Hepatocyte (in vitro differentiated cells): Measurements from ENCODE around the gene MUC2. TPM values are rescaled to one million over a fixed set of nuclear protein-coding genes. Genes with fewer than 3 reads are reported as not detected.

ENCODE experiments used
- DNase-seq: peaks from one replicate; pipeline ENCODE4 v3.0.0-alpha.2; 2016; ENCODE audit warnings: low spot score
- H2AFZ ChIP-seq: fragments of 200-600 bp; sonication (generic); 2 replicates; pipeline ENCODE4 v1.6.0; 2016; ENCODE audit warnings: antibody characterized with exemption, mild to moderate bottlenecking
- H3K27ac ChIP-seq: fragments of 200-600 bp; sonication (generic); 2 replicates; pipeline ENCODE4 v1.5.1; 2016; ENCODE audit warnings: mild to moderate bottlenecking
- H3K27me3 ChIP-seq: fragments of 200-600 bp; sonication (generic); 2 replicates; pipeline ENCODE4 v1.6.1; 2016
- H3K36me3 ChIP-seq: fragments of 200-600 bp; sonication (generic); replicated peaks from 2 replicates; pipeline ENCODE4 v1.5.1; 2016; ENCODE audit warnings: low read depth; ENCODE audit not compliant: insufficient read depth
- H3K4me1 ChIP-seq: fragments of 200-600 bp; sonication (generic); 2 replicates; pipeline ENCODE4 v1.5.1; 2016; ENCODE audit warnings: mild to moderate bottlenecking, moderate library complexity; ENCODE audit not compliant: insufficient read depth
- H3K4me2 ChIP-seq: fragments of 200-600 bp; sonication (generic); 2 replicates; pipeline ENCODE4 v1.6.0; 2016
- H3K4me3 ChIP-seq: fragments of 200-600 bp; sonication (generic); 2 replicates; pipeline ENCODE4 v1.5.1; 2016; ENCODE audit warnings: mild to moderate bottlenecking
- H3K79me2 ChIP-seq: fragments of 200-600 bp; sonication (generic); 2 replicates; pipeline ENCODE4 v1.6.0; 2017; ENCODE audit warnings: mild to moderate bottlenecking
- H3K9me2 ChIP-seq: fragments of 200-600 bp; sonication (generic); replicated peaks from 2 replicates; pipeline ENCODE4 v1.6.0; 2017; ENCODE audit warnings: mild to moderate bottlenecking; ENCODE audit not compliant: insufficient read depth
- H3K9me3 ChIP-seq: fragments of 200-600 bp; sonication (generic); 2 replicates; pipeline ENCODE4 v1.5.1; 2016; ENCODE audit warnings: low read depth, mild to moderate bottlenecking
- H4K20me1 ChIP-seq: fragments of 200-600 bp; sonication (generic); 2 replicates; pipeline ENCODE4 v1.6.0; 2016; ENCODE audit warnings: mild to moderate bottlenecking; ENCODE audit not compliant: insufficient read depth, poor library complexity, severe bottlenecking
- CTCF ChIP-seq: fragments of 200-600 bp; sonication (generic); IDR thresholded peaks from 2 replicates; pipeline ENCODE4 v1.5.1; 2016; ENCODE audit warnings: antibody characterized with exemption, mild to moderate bottlenecking; ENCODE audit not compliant: poor library complexity
- EZH2 ChIP-seq: fragments of 200-600 bp; sonication (generic); IDR thresholded peaks from 2 replicates; pipeline ENCODE4 v1.6.1; 2016; ENCODE audit warnings: antibody characterized with exemption, mild to moderate bottlenecking, borderline replicate concordance
- EZH2phosphoT487 ChIP-seq: fragments of 200-600 bp; sonication (generic); IDR thresholded peaks from one replicate; pipeline ENCODE4 v1.6.1; 2018; ENCODE audit warnings: antibody characterized with exemption, mild to moderate bottlenecking, low read depth, moderate library complexity; ENCODE audit not compliant: unreplicated experiment, severe bottlenecking
- WGBS: methylation state at CpG from one replicate; pipeline ENCODE4 v1.1.6; 2016; ENCODE audit warnings: low lambda C conversion rate; ENCODE audit errors: missing lambda C conversion rate; 5-methylcytosine and 5-hydroxymethylcytosine counted together
- polyA plus RNA-seq: library from polyadenylated mRNA; unstranded; fragments of >200 nt; fragmentation: Nextera tagmentation; extraction: Ambion mirVana; gene quantifications from 2 replicates; pipeline ENCODE4 v1.2.1, GENCODE V29; 2016
- total RNA-seq: library from RNA; depleted of rRNA; stranded (reverse); fragments of >200 nt; gene quantifications from 2 replicates; pipeline ENCODE4 v1.2.3, GENCODE V29; 2014

Gene MUC2
- total and polyA plus RNA-seq, 2 experiments from 2014 or later: 0.77 to 6.7 TPM

- Histone ChIP-seq H3K4me3 (no peak overlapping the region), H3K36me3 (no peaks in the 10 kb centered on the region), H3K79me2 (no peaks in the 10 kb centered on the region), H3K4me2 (no peak overlapping the region), H3K9me3 (no peaks in the 10 kb centered on the region), H3K9me2 (no peaks in the 10 kb centered on the region), H3K4me1 (no peaks in the 10 kb centered on the region), H3K27ac (no peak overlapping the region), H3K27me3 (no peaks in the 10 kb centered on the region), H4K20me1 (no peaks in the 10 kb centered on the region), H2AFZ (no peak overlapping the region)
- WGBS: 94% methylated on average over 14 of the region's 14 CpGs
- no peak for TF ChIP-seq EZH2phosphoT487
- TF ChIP-seq EZH2: no peak
- no peak for TF ChIP-seq CTCF
- DNase-seq: no peak
These were observed 46.1 kb upstream of the MUC2 start for GRCh38 chr11:1028616-1029015.

- Histone ChIP-seq H2AFZ (no peak overlapping the region), H3K79me2 (no peaks in the 10 kb centered on the region), H3K4me3 (no peak overlapping the region), H3K4me1 (no peaks in the 10 kb centered on the region), H3K36me3 (no peaks in the 10 kb centered on the region), H3K4me2 (no peak overlapping the region), H3K27ac (no peak overlapping the region), H3K9me3 (no peaks in the 10 kb centered on the region), H4K20me1 (no peaks in the 10 kb centered on the region), H3K27me3 (no peaks in the 10 kb centered on the region), H3K9me2 (no peaks in the 10 kb centered on the region)
- 89% methylated on average over 21 of the region's 25 CpGs for WGBS
- no peak for TF ChIP-seq EZH2phosphoT487
- no peak for DNase-seq
These were observed 45.6 kb upstream of the MUC2 start for GRCh38 chr11:1029051-1029450.

- no peaks in the 10 kb centered on the region for H4K20me1 ChIP-seq
- no peak overlapping the region for H3K4me3 ChIP-seq
- no peaks in the 10 kb centered on the region for H3K9me2 ChIP-seq
- no peak overlapping the region for H3K4me2 ChIP-seq
- no peaks in the 10 kb centered on the region for H3K36me3 ChIP-seq
- 81% methylated on average over 12 of the region's 16 CpGs for WGBS
- no peak overlapping the region for H3K27ac ChIP-seq
- no peak overlapping the region for H2AFZ ChIP-seq
- no peaks in the 10 kb centered on the region for H3K27me3 ChIP-seq
- TF ChIP-seq EZH2phosphoT487 (no peak), CTCF (no peak), EZH2 (no peak)
- H3K79me2 ChIP-seq: no peaks in the 10 kb centered on the region
- no peak for DNase-seq
- H3K4me1 ChIP-seq: no peaks in the 10 kb centered on the region
- no peaks in the 10 kb centered on the region for H3K9me3 ChIP-seq
These were observed 45.0 kb upstream of the MUC2 start for GRCh38 chr11:1029654-1030053.

GRCh38 chr11:1030086-1030485, 44.6 kb upstream of the MUC2 start:
- Histone ChIP-seq H3K36me3 (no peaks in the 10 kb centered on the region), H3K27ac (no peak overlapping the region), H3K9me3 (no peaks in the 10 kb centered on the region), H3K4me2 (no peak overlapping the region), H3K79me2 (no peaks in the 10 kb centered on the region), H3K27me3 (no peaks in the 10 kb centered on the region), H2AFZ (no peak overlapping the region), H3K4me1 (no peaks in the 10 kb centered on the region), H3K9me2 (no peaks in the 10 kb centered on the region), H3K4me3 (no peak overlapping the region), H4K20me1 (no peaks in the 10 kb centered on the region)
- TF ChIP-seq CTCF: no peak
- TF ChIP-seq EZH2: no peak
- TF ChIP-seq EZH2phosphoT487: no peak
- 80% methylated on average over 1 of the region's 16 CpGs for WGBS
- DNase-seq: no peak
